Keratinocyte (primary cell): Measurements from ENCODE around the gene SPAG16. TPM values are rescaled to one million over a fixed set of nuclear protein-coding genes. Genes with fewer than 3 reads are reported as not detected.

Experiments
- DNase-seq: peaks from one replicate; pipeline ENCODE4 v3.0.0-alpha.2; 2011; ENCODE audit warnings: low read depth, missing footprints, low spot score
- FAIRE-seq: peaks from 2 replicates; lab custom pipeline; 2011; peaks lifted over from hg19 to GRCh38; lab: Jason Lieb, UNC
- H2AFZ ChIP-seq: 2 replicates; pipeline ENCODE4 v1.6.0; 2012; ENCODE audit warnings: low read length, control low read depth, inconsistent platforms; ENCODE audit not compliant: control insufficient read depth
- H3K27ac ChIP-seq: 2 replicates; pipeline ENCODE4 v1.5.1; 2011; ENCODE audit warnings: low read length; ENCODE audit not compliant: control insufficient read depth, insufficient read depth
- H3K27me3 ChIP-seq: 3 replicates; pipeline ENCODE4 v1.6.0; 2011; ENCODE audit warnings: low read length; ENCODE audit not compliant: control insufficient read depth, insufficient read depth; ENCODE audit errors: extremely low read depth
- H3K36me3 ChIP-seq, 2 experiments: 2 replicates in 1 of 2; 3 replicates in 1 of 2; pipeline ENCODE4 v1.5.1; 2011; ENCODE audit warnings: low read length in 2 of 2, mild to moderate bottlenecking in 1 of 2; ENCODE audit not compliant: control insufficient read depth in 2 of 2, insufficient read depth in 2 of 2; ENCODE audit errors: extremely low read depth in 1 of 2
- H3K4me1 ChIP-seq: 3 replicates; pipeline ENCODE4 v1.5.1; 2011; ENCODE audit warnings: low read length; ENCODE audit not compliant: control insufficient read depth, insufficient read depth; ENCODE audit errors: extremely low read depth
- H3K4me2 ChIP-seq: 3 replicates; pipeline ENCODE4 v1.6.0; 2011; ENCODE audit warnings: low read depth, low read length; ENCODE audit not compliant: control insufficient read depth, insufficient read depth; ENCODE audit errors: extremely low read depth
- H3K4me3 ChIP-seq, 3 experiments: fragments of 200-600 bp in 1 of 3; sonication (generic) in 1 of 3; 2 replicates in 2 of 3; 3 replicates in 1 of 3; pipeline ENCODE4 v1.5.1; 2011 to 2016; ENCODE audit warnings: low read length in 3 of 3, mild to moderate bottlenecking in 3 of 3, control low read depth in 2 of 3, inconsistent platforms in 1 of 3, low read depth in 1 of 3, mixed read lengths in 1 of 3, mixed run types in 1 of 3, moderate library complexity in 1 of 3; ENCODE audit not compliant: control insufficient read depth in 2 of 3, insufficient read depth in 2 of 3; ENCODE audit errors: extremely low read depth in 1 of 3
- H3K79me2 ChIP-seq: 2 replicates; pipeline ENCODE4 v1.6.0; 2012; ENCODE audit warnings: low read length; ENCODE audit not compliant: control insufficient read depth, insufficient read depth
- H3K9ac ChIP-seq: 3 replicates; pipeline ENCODE4 v1.6.0; 2011; ENCODE audit warnings: low read length; ENCODE audit not compliant: control insufficient read depth, insufficient read depth; ENCODE audit errors: extremely low read depth
- H3K9me1 ChIP-seq: 3 replicates; pipeline ENCODE4 v1.6.0; 2011; ENCODE audit warnings: low read length; ENCODE audit not compliant: control insufficient read depth, insufficient read depth; ENCODE audit errors: extremely low read depth
- H3K9me3 ChIP-seq: 2 replicates; pipeline ENCODE4 v1.5.1; 2012; ENCODE audit warnings: low read depth, low read length; ENCODE audit not compliant: control insufficient read depth
- H4K20me1 ChIP-seq: 3 replicates; pipeline ENCODE4 v1.6.0; 2011; ENCODE audit warnings: low read length; ENCODE audit not compliant: control insufficient read depth, insufficient read depth; ENCODE audit errors: extremely low read depth
- CTCF ChIP-seq, 3 experiments: IDR thresholded peaks in 1 of 3; conservative IDR thresholded peaks in 1 of 3; optimal IDR thresholded peaks in 1 of 3; 2 replicates in 2 of 3; 3 replicates in 1 of 3; pipeline versions ENCODE3 to v1.5.1; 2011; ENCODE audit warnings: low read length in 3 of 3, mild to moderate bottlenecking in 3 of 3, moderate library complexity in 2 of 3, control low read depth in 1 of 3, inconsistent platforms in 1 of 3; ENCODE audit not compliant: insufficient read depth in 2 of 3; ENCODE audit errors: extremely low read depth in 1 of 3
- EZH2 ChIP-seq: IDR thresholded peaks from one replicate; pipeline ENCODE4 v1.6.1; 2012; ENCODE audit warnings: inconsistent platforms, mild to moderate bottlenecking, low read length, moderate library complexity
- dilution Hi-C: fragments of 300-500 bp; cut with MboI; formaldehyde crosslinking; loops from one replicate; pipeline ENCODE4 v1.7.0; 2020; ENCODE audit warnings: low sequenced_read_pairs; ENCODE audit not compliant: extremely low pct_ligation_motif_present
- polyA plus RNA-seq, 5 experiments: library from polyadenylated mRNA; depleted of rRNA in 3 of 5; stranded (reverse) in 3 of 5; stranded (forward) in 1 of 5; unstranded in 1 of 5; fragments of >200 nt; gene quantifications; 1 replicate in 1 of 5; 2 replicates in 3 of 5; 3 replicates in 1 of 5; pipeline versions ENCODE4 v1.2.1 to v1.2.3, GENCODE V29; 2011 to 2012; ENCODE audit warnings: missing spikeins in 2 of 5, low read depth in 1 of 5, low replicate concordance in 1 of 5

The SPAG16 gene
- polyA plus RNA-seq, 1 donor (not counting 4 experiments of a cell fraction or from before 2014, with no cell fraction given): 19.6 TPM

- H3K79me2 ChIP-seq: no peaks in the 10 kb centered on the region
- H3K36me3 ChIP-seq: no peaks in the 10 kb centered on the region
- no peak overlapping the region for H3K4me2 ChIP-seq
- TF ChIP-seq EZH2: no peak
- no peak for TF ChIP-seq CTCF (optimal IDR thresholded peaks at IDR 0.05 in 1 of 3, IDR thresholded peaks at IDR 0.05 in 1 of 3, conservative IDR thresholded peaks at IDR 0.05 in 1 of 3; ENCODE audit: extremely low read depth in 1 of 3, insufficient read depth in 2 of 3, low read length in 3 of 3)
- no peak for DNase-seq
- H3K4me3 ChIP-seq: no peak overlapping the region
- no peak overlapping the region for H2AFZ ChIP-seq
- no peaks in the 10 kb centered on the region for H4K20me1 ChIP-seq
- no peaks in the 10 kb centered on the region for H3K9me1 ChIP-seq
- H3K27ac ChIP-seq: no peak overlapping the region
- H3K9ac ChIP-seq: no peak overlapping the region
- H3K4me1 ChIP-seq: peaks cover 13% of the 10 kb centered on the region
- no peak for FAIRE-seq
- H3K27me3 ChIP-seq: no peaks in the 10 kb centered on the region
- H3K9me3 ChIP-seq: no peaks in the 10 kb centered on the region
- dilution Hi-C loops: no loop called here
These were observed 936.0 kb downstream of the SPAG16 start for GRCh38 chr2:214220251-214220650.

- TF ChIP-seq CTCF (optimal IDR thresholded peaks at IDR 0.05 in 1 of 3, IDR thresholded peaks at IDR 0.05 in 1 of 3, conservative IDR thresholded peaks at IDR 0.05 in 1 of 3; ENCODE audit: extremely low read depth in 1 of 3, insufficient read depth in 2 of 3, low read length in 3 of 3) (no peak), EZH2 (no peak)
- no peaks in the 10 kb centered on the region for H4K20me1 ChIP-seq
- no peak overlapping the region for H2AFZ ChIP-seq
- H3K9ac ChIP-seq: no peak overlapping the region
- H3K27me3 ChIP-seq: no peaks in the 10 kb centered on the region
- H3K27ac ChIP-seq: no peak overlapping the region
- H3K9me1 ChIP-seq: no peaks in the 10 kb centered on the region
- no peaks in the 10 kb centered on the region for H3K4me1 ChIP-seq
- H3K4me2 ChIP-seq: no peak overlapping the region
- no peak for FAIRE-seq
- no peak for DNase-seq
- no peaks in the 10 kb centered on the region for H3K36me3 ChIP-seq
- H3K9me3 ChIP-seq: no peaks in the 10 kb centered on the region
- H3K4me3 ChIP-seq: no peak overlapping the region
- H3K79me2 ChIP-seq: no peaks in the 10 kb centered on the region
- dilution Hi-C loops: no loop called here
These were observed 941.8 kb downstream of the SPAG16 start for GRCh38 chr2:214226061-214226460.
